Activated T-cell treated with anti-CD3 and anti-CD28 coated beads, Interleukin-2, amount 50 U/mL, for 24 hours (primary cell): ENCODE data around the gene APLN.
A peak's percentile ranks its signal among the peaks of the same experiment; 100 is the strongest.

Source experiments
- DNase-seq: peaks from one replicate; pipeline ENCODE4 v3.0.0-alpha.2; 2020
- H3K27ac Mint-ChIP-seq: 2 replicates; pipeline ENCODE4 v1.8.0; 2020; ENCODE audit warnings: mild to moderate bottlenecking, mixed read lengths
- H3K27me3 Mint-ChIP-seq: 2 replicates; pipeline ENCODE4 v1.8.0; 2020; ENCODE audit warnings: mixed read lengths
- H3K36me3 Mint-ChIP-seq: 2 replicates; pipeline ENCODE4 v1.8.0; 2020; ENCODE audit warnings: low read depth, mixed read lengths
- H3K4me1 Mint-ChIP-seq: 2 replicates; pipeline ENCODE4 v1.8.0; 2020; ENCODE audit warnings: low read depth, mixed read lengths
- H3K4me3 Mint-ChIP-seq: 2 replicates; pipeline ENCODE4 v1.8.0; 2020; ENCODE audit warnings: mild to moderate bottlenecking, moderate library complexity, mixed read lengths
- H3K9me3 Mint-ChIP-seq: 2 replicates; pipeline ENCODE4 v1.8.0; 2020; ENCODE audit warnings: mixed read lengths

The APLN gene

GRCh38 chrX:129654652-129655546, at the start of gene APLN:
APLN (minus strand) TSS chrX:129654956; CDS start chrX:129654630, 326 bp downstream.
- peaks cover 10% of the 10 kb centered on the region for H3K4me1 Mint-ChIP-seq
- peak; percentile 43 for DNase-seq
- H3K27ac Mint-ChIP-seq, result no peak within 1 kb of the TSS
- H3K27me3 Mint-ChIP-seq, result peaks cover 52% of the 10 kb centered on the region
- no peaks in the 10 kb centered on the region for H3K9me3 Mint-ChIP-seq
- H3K4me3 Mint-ChIP-seq, result peak within 1 kb of the TSS; percentile 64
- no peaks in the 10 kb centered on the region for H3K36me3 Mint-ChIP-seq

GRCh38 chrX:129704491-129704890, 49.7 kb upstream of the APLN start:
- no peaks in the 10 kb centered on the region for H3K4me1 Mint-ChIP-seq
- no peaks in the 10 kb centered on the region for H3K36me3 Mint-ChIP-seq
- H3K9me3 Mint-ChIP-seq, result peaks cover 2% of the 10 kb centered on the region
- H3K27me3 Mint-ChIP-seq, result peaks cover 29% of the 10 kb centered on the region
- H3K27ac Mint-ChIP-seq, result no peak overlapping the region
- no peak overlapping the region for H3K4me3 Mint-ChIP-seq
- DNase-seq, result no peak

- H3K9me3 Mint-ChIP-seq, result no peaks in the 10 kb centered on the region
- DNase-seq, result no peak
- H3K27ac Mint-ChIP-seq, result no peak overlapping the region
- H3K4me1 Mint-ChIP-seq, result no peaks in the 10 kb centered on the region
- no peak overlapping the region for H3K4me3 Mint-ChIP-seq
- H3K36me3 Mint-ChIP-seq, result no peaks in the 10 kb centered on the region
- peaks cover 8% of the 10 kb centered on the region for H3K27me3 Mint-ChIP-seq
Observed at GRCh38 chrX:129701624-129702069, 46.9 kb upstream of the APLN start.

- peaks cover 6% of the 10 kb centered on the region for H3K27me3 Mint-ChIP-seq
- DNase-seq, result no peak
- no peaks in the 10 kb centered on the region for H3K36me3 Mint-ChIP-seq
- H3K9me3 Mint-ChIP-seq, result no peaks in the 10 kb centered on the region
- no peaks in the 10 kb centered on the region for H3K4me1 Mint-ChIP-seq
- H3K27ac Mint-ChIP-seq, result no peak overlapping the region
- H3K4me3 Mint-ChIP-seq, result no peak overlapping the region
Observed at GRCh38 chrX:129700536-129700935, 45.8 kb upstream of the APLN start.

- H3K27me3 Mint-ChIP-seq, result peaks cover 5% of the 10 kb centered on the region
- no peaks in the 10 kb centered on the region for H3K36me3 Mint-ChIP-seq
- H3K9me3 Mint-ChIP-seq, result no peaks in the 10 kb centered on the region
- no peaks in the 10 kb centered on the region for H3K4me1 Mint-ChIP-seq
- no peak overlapping the region for H3K27ac Mint-ChIP-seq
- DNase-seq, result no peak
- no peak overlapping the region for H3K4me3 Mint-ChIP-seq
Observed at GRCh38 chrX:129698150-129698549, 43.4 kb upstream of the APLN start.

GRCh38 chrX:129697204-129697829, 42.6 kb upstream of the APLN start:
- Mint-ChIP-seq H3K4me1 (no peaks in the 10 kb centered on the region), H3K9me3 (no peaks in the 10 kb centered on the region), H3K27ac (no peak overlapping the region), H3K4me3 (no peak overlapping the region), H3K36me3 (no peaks in the 10 kb centered on the region), H3K27me3 (peaks cover 5% of the 10 kb centered on the region)
- DNase-seq, result no peak

GRCh38 chrX:129696463-129697155, 41.9 kb upstream of the APLN start:
- no peak for DNase-seq
- Mint-ChIP-seq H3K27me3 (peaks cover 3% of the 10 kb centered on the region), H3K27ac (no peak overlapping the region), H3K36me3 (no peaks in the 10 kb centered on the region), H3K9me3 (no peaks in the 10 kb centered on the region), H3K4me3 (no peak overlapping the region), H3K4me1 (no peaks in the 10 kb centered on the region)

- H3K27ac Mint-ChIP-seq, result no peak overlapping the region
- peaks cover 3% of the 10 kb centered on the region for H3K27me3 Mint-ChIP-seq
- no peaks in the 10 kb centered on the region for H3K9me3 Mint-ChIP-seq
- no peaks in the 10 kb centered on the region for H3K4me1 Mint-ChIP-seq
- no peak overlapping the region for H3K4me3 Mint-ChIP-seq
- DNase-seq, result no peak
- no peaks in the 10 kb centered on the region for H3K36me3 Mint-ChIP-seq
Observed at GRCh38 chrX:129695937-129696336, 41.2 kb upstream of the APLN start.

- Mint-ChIP-seq H3K4me3 (no peak overlapping the region), H3K27ac (no peak overlapping the region), H3K27me3 (peaks cover 3% of the 10 kb centered on the region), H3K36me3 (no peaks in the 10 kb centered on the region), H3K9me3 (no peaks in the 10 kb centered on the region), H3K4me1 (no peaks in the 10 kb centered on the region)
- no peak for DNase-seq
Observed at GRCh38 chrX:129695535-129695934, 40.8 kb upstream of the APLN start.

- DNase-seq, result no peak
- no peaks in the 10 kb centered on the region for H3K36me3 Mint-ChIP-seq
- peaks cover 3% of the 10 kb centered on the region for H3K27me3 Mint-ChIP-seq
- H3K27ac Mint-ChIP-seq, result no peak overlapping the region
- no peaks in the 10 kb centered on the region for H3K4me1 Mint-ChIP-seq
- no peaks in the 10 kb centered on the region for H3K9me3 Mint-ChIP-seq
- H3K4me3 Mint-ChIP-seq, result no peak overlapping the region
Observed at GRCh38 chrX:129694805-129695204, 40.0 kb upstream of the APLN start.

- H3K36me3 Mint-ChIP-seq, result no peaks in the 10 kb centered on the region
Observed at GRCh38 chrX:129693354-129693753, 38.6 kb upstream of the APLN start.

GRCh38 chrX:129690435-129690834, 35.7 kb upstream of the APLN start:
- DNase-seq, result no peak
- no peak overlapping the region for H3K27ac Mint-ChIP-seq
- no peaks in the 10 kb centered on the region for H3K4me1 Mint-ChIP-seq
- H3K27me3 Mint-ChIP-seq, result peaks cover 12% of the 10 kb centered on the region
- no peaks in the 10 kb centered on the region for H3K36me3 Mint-ChIP-seq
- H3K4me3 Mint-ChIP-seq, result no peak overlapping the region
- H3K9me3 Mint-ChIP-seq, result no peaks in the 10 kb centered on the region

More at GRCh38 chrX:129693354-129693753, 38.6 kb upstream of the APLN start:
- Mint-ChIP-seq H3K4me1 (no peaks in the 10 kb centered on the region), H3K4me3 (no peak overlapping the region), H3K27me3 (peaks cover 7% of the 10 kb centered on the region), H3K27ac (no peak overlapping the region), H3K9me3 (no peaks in the 10 kb centered on the region)
- no peak for DNase-seq

GRCh38 chrX:129689796-129690195, 35.0 kb upstream of the APLN start:
- H3K4me1 Mint-ChIP-seq, result no peaks in the 10 kb centered on the region
- DNase-seq, result no peak
- H3K4me3 Mint-ChIP-seq, result no peak overlapping the region
- H3K9me3 Mint-ChIP-seq, result no peaks in the 10 kb centered on the region
- peaks cover 9% of the 10 kb centered on the region for H3K27me3 Mint-ChIP-seq
- H3K36me3 Mint-ChIP-seq, result no peaks in the 10 kb centered on the region
- H3K27ac Mint-ChIP-seq, result no peak overlapping the region

- Mint-ChIP-seq H3K27ac (no peak overlapping the region), H3K9me3 (no peaks in the 10 kb centered on the region), H3K4me1 (no peaks in the 10 kb centered on the region), H3K4me3 (no peak overlapping the region), H3K36me3 (no peaks in the 10 kb centered on the region), H3K27me3 (peaks cover 9% of the 10 kb centered on the region)
- no peak for DNase-seq
Observed at GRCh38 chrX:129688097-129688496, 33.3 kb upstream of the APLN start.
